Large intestine (tissue), 3 donors: ENCODE measurements around the gene SLC37A1. TPM values are rescaled to one million over a fixed set of nuclear protein-coding genes. Genes with fewer than 3 reads are reported as not detected.
A peak's percentile ranks its signal among the peaks of the same experiment; 100 is the strongest.

Source experiments
- DNase-seq, 2 donors: peaks; one replicate each; pipeline versions ENCODE4 v3.0.0 to v3.0.0-alpha.2; 2013
- H3K27ac ChIP-seq: one replicate; pipeline ENCODE4 v1.5.1; 2013; ENCODE audit warnings: low read length
- H3K27me3 ChIP-seq: 2 replicates; pipeline ENCODE4 v1.6.1; 2013; ENCODE audit warnings: low read length; ENCODE audit not compliant: control insufficient read depth, insufficient read depth
- H3K36me3 ChIP-seq: 2 replicates; pipeline ENCODE4 v1.6.1; 2013; ENCODE audit warnings: low read length; ENCODE audit not compliant: control insufficient read depth, insufficient read depth
- H3K4me1 ChIP-seq: one replicate; pipeline ENCODE4 v1.6.1; 2013; ENCODE audit warnings: low read length; ENCODE audit not compliant: control insufficient read depth, insufficient read depth
- H3K4me3 ChIP-seq: one replicate; pipeline ENCODE4 v1.5.1; 2013; ENCODE audit warnings: low read length
- H3K9me3 ChIP-seq: one replicate; pipeline ENCODE4 v1.6.1; 2013; ENCODE audit warnings: mild to moderate bottlenecking, low read depth, low read length, moderate library complexity; ENCODE audit not compliant: control insufficient read depth
- WGBS: methylation state at CpG from one replicate; pipeline ENCODE4 v1.1.5; 2013; ENCODE audit warnings: low lambda C conversion rate; ENCODE audit not compliant: insufficient coverage; 5-methylcytosine and 5-hydroxymethylcytosine counted together
- polyA plus RNA-seq: library from polyadenylated mRNA; unstranded; fragments of 120-200 nt; gene quantifications from one replicate; pipeline ENCODE4 v1.2.1, GENCODE V29; 2013

SLC37A1 gene
- polyA plus RNA-seq, 1 donor, result 35.9 TPM

GRCh38 chr21:42492201-42492600, 21.5 kb upstream of the SLC37A1 start:
- peaks cover 50% of the 10 kb centered on the region for H3K4me1 ChIP-seq
- peaks cover 6% of the 10 kb centered on the region for H3K9me3 ChIP-seq
- no peaks in the 10 kb centered on the region for H3K27me3 ChIP-seq
- no peaks in the 10 kb centered on the region for H3K36me3 ChIP-seq
- DNase-seq, result no peak
- peak overlapping the region; percentile 67 for H3K27ac ChIP-seq
- WGBS, result 100% methylated on average over 1 of the region's 8 CpGs
- no peak overlapping the region for H3K4me3 ChIP-seq

- peak; percentile 69 to 91 for DNase-seq
- Histone ChIP-seq H3K27ac (peak overlapping the region; percentile 67), H3K27me3 (no peaks in the 10 kb centered on the region), H3K9me3 (peaks cover 6% of the 10 kb centered on the region), H3K36me3 (no peaks in the 10 kb centered on the region), H3K4me3 (no peak overlapping the region), H3K4me1 (peaks cover 50% of the 10 kb centered on the region)
- WGBS, result no CpG with 5 or more reads among the region's 13 CpGs
Observed at GRCh38 chr21:42493109-42494060, 20.3 kb upstream of the SLC37A1 start.

GRCh38 chr21:42495027-42495426, 18.6 kb upstream of the SLC37A1 start:
- Histone ChIP-seq H3K36me3 (no peaks in the 10 kb centered on the region), H3K4me3 (no peak overlapping the region), H3K27me3 (no peaks in the 10 kb centered on the region), H3K9me3 (no peaks in the 10 kb centered on the region), H3K4me1 (peaks cover 49% of the 10 kb centered on the region), H3K27ac (peak overlapping the region; percentile 92)
- DNase-seq, result peak in 1 of 2 donors; percentile 46
- no CpG with 5 or more reads among the region's 5 CpGs for WGBS

GRCh38 chr21:42495765-42496119, 17.9 kb upstream of the SLC37A1 start:
- 0% methylated on average over 1 of the region's 18 CpGs for WGBS
- DNase-seq, result peak in 1 of 2 donors; percentile 67
- peak overlapping the region; percentile 92 for H3K27ac ChIP-seq
- H3K36me3 ChIP-seq, result no peaks in the 10 kb centered on the region
- H3K4me1 ChIP-seq, result peaks cover 43% of the 10 kb centered on the region
- no peaks in the 10 kb centered on the region for H3K27me3 ChIP-seq
- peak overlapping the region; percentile 51 for H3K4me3 ChIP-seq
- no peaks in the 10 kb centered on the region for H3K9me3 ChIP-seq

- peak; percentile 100 for DNase-seq
- H3K9me3 ChIP-seq, result no peaks in the 10 kb centered on the region
- H3K27ac ChIP-seq, result peak within 1 kb of the TSS; percentile 92
- H3K4me3 ChIP-seq, result peak within 1 kb of the TSS; percentile 65
- peaks cover 39% of the 10 kb centered on the region for H3K4me1 ChIP-seq
- H3K27me3 ChIP-seq, result no peaks in the 10 kb centered on the region
- WGBS, result no CpG with 5 or more reads among the region's 58 CpGs
- no peaks in the 10 kb centered on the region for H3K36me3 ChIP-seq
Observed at GRCh38 chr21:42496120-42496838, 17.4 kb upstream of the SLC37A1 start, which contains the start of gene RSPH1. Gene RSPH1 (minus strand): TSS chr21:42496224. CDS start chr21:42496186, 38 bp downstream.

- H3K9me3 ChIP-seq, result no peaks in the 10 kb centered on the region
- H3K36me3 ChIP-seq, result no peaks in the 10 kb centered on the region
- H3K4me1 ChIP-seq, result peaks cover 36% of the 10 kb centered on the region
- WGBS, result no CpG with 5 or more reads among the region's 19 CpGs
- peak overlapping the region; percentile 65 for H3K4me3 ChIP-seq
- peak; percentile 33 to 74 for DNase-seq
- H3K27ac ChIP-seq, result peak overlapping the region; percentile 78
- H3K27me3 ChIP-seq, result no peaks in the 10 kb centered on the region
Observed at GRCh38 chr21:42496839-42497202, 16.8 kb upstream of the SLC37A1 start.

GRCh38 chr21:42498012-42498411, 15.6 kb upstream of the SLC37A1 start:
- H3K4me1 ChIP-seq, result peaks cover 24% of the 10 kb centered on the region
- no peaks in the 10 kb centered on the region for H3K27me3 ChIP-seq
- no peak for DNase-seq
- H3K36me3 ChIP-seq, result no peaks in the 10 kb centered on the region
- no peak overlapping the region for H3K4me3 ChIP-seq
- no CpG with 5 or more reads among the region's 5 CpGs for WGBS
- no peak overlapping the region for H3K27ac ChIP-seq
- no peaks in the 10 kb centered on the region for H3K9me3 ChIP-seq

- no peak overlapping the region for H3K27ac ChIP-seq
- H3K4me1 ChIP-seq, result peaks cover 23% of the 10 kb centered on the region
- H3K36me3 ChIP-seq, result no peaks in the 10 kb centered on the region
- no peaks in the 10 kb centered on the region for H3K9me3 ChIP-seq
- H3K27me3 ChIP-seq, result no peaks in the 10 kb centered on the region
- H3K4me3 ChIP-seq, result no peak overlapping the region
- no CpG with 5 or more reads among the region's 15 CpGs for WGBS
- no peak for DNase-seq
Observed at GRCh38 chr21:42499444-42500112, 14.1 kb upstream of the SLC37A1 start.

GRCh38 chr21:42500225-42500624, 13.4 kb upstream of the SLC37A1 start:
- Histone ChIP-seq H3K9me3 (no peaks in the 10 kb centered on the region), H3K27ac (no peak overlapping the region), H3K36me3 (no peaks in the 10 kb centered on the region), H3K27me3 (no peaks in the 10 kb centered on the region), H3K4me3 (no peak overlapping the region), H3K4me1 (peaks cover 19% of the 10 kb centered on the region)
- 96% methylated on average over 4 of the region's 4 CpGs for WGBS
- no peak for DNase-seq

GRCh38 chr21:42500736-42501135, 12.9 kb upstream of the SLC37A1 start:
- Histone ChIP-seq H3K27ac (no peak overlapping the region), H3K4me3 (no peak overlapping the region), H3K27me3 (no peaks in the 10 kb centered on the region), H3K4me1 (peaks cover 13% of the 10 kb centered on the region), H3K9me3 (no peaks in the 10 kb centered on the region), H3K36me3 (no peaks in the 10 kb centered on the region)
- no peak for DNase-seq
- 80% methylated on average over 1 of the region's 5 CpGs for WGBS
